PC-3 (cell line): ENCODE measurements around the gene PFKFB3. TPM values are rescaled to one million over a fixed set of nuclear protein-coding genes. Genes with fewer than 3 reads are reported as not detected.

ENCODE experiments used
- ATAC-seq: fragments of 200-7000 bp; cut with Tn5 transposase; 2 replicates; pipeline ENCODE4 v1.9.1; 2020; ENCODE audit warnings: mild to moderate bottlenecking, moderate library complexity
- BruUV-seq: library from RNA; stranded (reverse); fragments of 400-500 nt; replicated peaks from 2 replicates; lab custom pipeline; 2021; lab: Mats Ljungman, UMichigan
- CTCF ChIA-PET: fragments of 300-600 bp; sonication (Branson Sonifier 250); formaldehyde crosslinking; loops from one replicate; lab custom pipeline; 2022; ENCODE audit warnings: antibody characterized with exemption; lab: Charles Lee
- POLR2A ChIA-PET: fragments of 300-600 bp; sonication (Branson Sonifier 250); formaldehyde crosslinking; loops from one replicate; lab custom pipeline; 2022; ENCODE audit warnings: antibody characterized with exemption; ENCODE audit not compliant: unreplicated experiment; lab: Charles Lee
- DNase-seq: peaks from one replicate; pipeline ENCODE4 v3.0.0-alpha.2; 2015
- H2AFZ ChIP-seq: fragments of 300-600 bp; sonication (generic); 2 replicates; pipeline ENCODE4 v1.6.0; 2016; ENCODE audit warnings: antibody characterized with exemption, low read length
- H3F3A ChIP-seq: fragments of 300-600 bp; sonication (generic); one replicate; pipeline ENCODE4 v1.6.0; 2017; ENCODE audit warnings: antibody characterized with exemption, low read length, control low read depth, mild to moderate bottlenecking; ENCODE audit not compliant: unreplicated experiment
- H3K27ac ChIP-seq: fragments of 300-600 bp; sonication (generic); 2 replicates; pipeline ENCODE4 v1.5.1; 2016; ENCODE audit warnings: mild to moderate bottlenecking, low read length
- H3K27me3 ChIP-seq: fragments of 300-600 bp; sonication (generic); 2 replicates; pipeline ENCODE4 v1.6.1; 2016; ENCODE audit warnings: low read length, mixed read lengths
- H3K36me3 ChIP-seq: fragments of 300-600 bp; sonication (generic); 2 replicates; pipeline ENCODE4 v1.6.1; 2016; ENCODE audit warnings: low read depth, mixed run types, low read length, mixed read lengths
- H3K4me1 ChIP-seq: fragments of 300-600 bp; sonication (generic); 2 replicates; pipeline ENCODE4 v1.5.1; 2016; ENCODE audit warnings: low read length; ENCODE audit not compliant: insufficient read depth
- H3K4me2 ChIP-seq: fragments of 300-600 bp; sonication (generic); 2 replicates; pipeline ENCODE4 v1.6.0; 2016; ENCODE audit warnings: low read length
- H3K4me3 ChIP-seq: fragments of 300-600 bp; sonication (generic); 2 replicates; pipeline ENCODE4 v1.5.1; 2016; ENCODE audit warnings: mild to moderate bottlenecking, low read length, mixed read lengths
- H3K79me2 ChIP-seq: fragments of 300-600 bp; sonication (generic); 2 replicates; pipeline ENCODE4 v1.6.1; 2017; ENCODE audit warnings: low read length, mixed read lengths
- H3K9ac ChIP-seq: fragments of 300-600 bp; sonication (generic); 2 replicates; pipeline ENCODE4 v1.6.0; 2016; ENCODE audit warnings: mild to moderate bottlenecking, low read length
- H3K9me2 ChIP-seq: fragments of 300-600 bp; sonication (generic); replicated peaks from 2 replicates; pipeline ENCODE4 v1.6.1; 2016; ENCODE audit warnings: mixed run types, low read length, mixed read lengths
- H3K9me3 ChIP-seq: fragments of 300-600 bp; sonication (generic); 2 replicates; pipeline ENCODE4 v1.6.1; 2016; ENCODE audit warnings: low read length, mixed read lengths
- H4K20me1 ChIP-seq: fragments of 300-600 bp; sonication (generic); 2 replicates; pipeline ENCODE4 v1.6.1; 2016; ENCODE audit warnings: low read length, mixed read lengths
- CTCF ChIP-seq: fragments of 300-600 bp; sonication (generic); conservative IDR thresholded peaks from 2 replicates; pipeline ENCODE4 v1.5.1; 2017; ENCODE audit warnings: antibody characterized with exemption, low read depth, mild to moderate bottlenecking, low read length
- EZH2 ChIP-seq: fragments of 300-600 bp; sonication (generic); IDR thresholded peaks from one replicate; pipeline ENCODE4 v1.6.1; 2017; ENCODE audit warnings: antibody characterized with exemption, mild to moderate bottlenecking, low read length; ENCODE audit not compliant: unreplicated experiment
- EZH2phosphoT487 ChIP-seq: fragments of 300-600 bp; sonication (generic); IDR thresholded peaks from 2 replicates; pipeline ENCODE4 v1.6.1; 2018; ENCODE audit warnings: mild to moderate bottlenecking, antibody characterized with exemption, low read length, borderline replicate concordance
- intact Hi-C: fragments of 100-400 bp; cut with micrococcal nuclease; formaldehyde crosslinking; loops from 2 replicates; pipeline ENCODE4 v1.9.0; 2023
- total RNA-seq: library from RNA; depleted of rRNA; stranded (reverse); fragments of >200 nt; gene quantifications from 2 replicates; pipeline ENCODE4 v1.2.3, GENCODE V29; 2014

The PFKFB3 gene
- total RNA-seq, 1 experiment from 2014 or later, result 19.5 TPM

GRCh38 chr10:6234371-6234770 is 31.6 kb downstream of the PFKFB3 start:
- H3K79me2 ChIP-seq, result no peaks in the 10 kb centered on the region
- ATAC-seq (no peak), DNase-seq (no peak)
- peaks cover 4% of the 10 kb centered on the region; the same call in 1 of the 2 replicates for H3K4me1 ChIP-seq
- no peak overlapping the region for H2AFZ ChIP-seq
- ChIA-PET CTCF (interaction anchor here (0.6 kb wide), 1 partner anchor 168 kb away, joined by 5 read pairs; no protein-coding TSS in a partner anchor), POLR2A (no interaction called here)
- no peak overlapping the region for H3K9ac ChIP-seq
- no peaks in the 10 kb centered on the region for H3F3A ChIP-seq
- H3K9me2 ChIP-seq, result no peaks in the 10 kb centered on the region
- H3K27me3 ChIP-seq, result no peaks in the 10 kb centered on the region
- H4K20me1 ChIP-seq, result no peaks in the 10 kb centered on the region
- no peak overlapping the region for H3K4me2 ChIP-seq
- BruUV-seq, result no TSS peak
- no peak for TF ChIP-seq EZH2
- no peak for TF ChIP-seq EZH2phosphoT487
- TF ChIP-seq CTCF, result no peak
- H3K36me3 ChIP-seq, result no peaks in the 10 kb centered on the region
- intact Hi-C loops, result no loop called here
- no peaks in the 10 kb centered on the region for H3K9me3 ChIP-seq
- H3K4me3 ChIP-seq, result no peak overlapping the region
- no peak overlapping the region for H3K27ac ChIP-seq

- no peak overlapping the region for H2AFZ ChIP-seq
- TF ChIP-seq EZH2 (no peak), EZH2phosphoT487 (no peak), CTCF (no peak)
- no TSS peak for BruUV-seq
- intact Hi-C loops, result no loop called here
- H3K4me3 ChIP-seq, result no peak overlapping the region
- POLR2A ChIA-PET, result no interaction called here
- ATAC-seq, result no peak
- no peaks in the 10 kb centered on the region for H3K9me2 ChIP-seq
- no peak overlapping the region for H3K27ac ChIP-seq
- H3K9ac ChIP-seq, result no peak overlapping the region
- H3K4me2 ChIP-seq, result no peak overlapping the region
- CTCF ChIA-PET, result no interaction called here
- no peaks in the 10 kb centered on the region for H3F3A ChIP-seq
- H3K27me3 ChIP-seq, result no peaks in the 10 kb centered on the region
- no peaks in the 10 kb centered on the region for H3K36me3 ChIP-seq
- no peaks in the 10 kb centered on the region for H4K20me1 ChIP-seq
- no peaks in the 10 kb centered on the region for H3K79me2 ChIP-seq
- no peaks in the 10 kb centered on the region for H3K9me3 ChIP-seq
- DNase-seq, result no peak
- H3K4me1 ChIP-seq, result peaks cover 8% of the 10 kb centered on the region; the same call in 1 of the 2 replicates
Observed at GRCh38 chr10:6236349-6237198, 33.8 kb downstream of the PFKFB3 start.

- POLR2A ChIA-PET, result no interaction called here
- intact Hi-C loops, result no loop called here
- no peak overlapping the region for H3K4me3 ChIP-seq
Observed at GRCh38 chr10:6237199-6237530, 34.4 kb downstream of the PFKFB3 start.

More at GRCh38 chr10:6237199-6237530, 34.4 kb downstream of the PFKFB3 start:
- Histone ChIP-seq H3K79me2 (no peaks in the 10 kb centered on the region), H3K27ac (no peak overlapping the region), H3K36me3 (no peaks in the 10 kb centered on the region), H3F3A (no peaks in the 10 kb centered on the region), H3K4me2 (no peak overlapping the region), H3K9me3 (no peaks in the 10 kb centered on the region), H3K4me1 (peaks cover 8% of the 10 kb centered on the region; the same call in 1 of the 2 replicates), H2AFZ (no peak overlapping the region), H3K27me3 (no peaks in the 10 kb centered on the region), H4K20me1 (no peaks in the 10 kb centered on the region), H3K9me2 (no peaks in the 10 kb centered on the region), H3K9ac (no peak overlapping the region)
- no peak for DNase-seq
- no TSS peak for BruUV-seq
- TF ChIP-seq EZH2phosphoT487 (no peak), CTCF (no peak), EZH2 (no peak)
- no peak for ATAC-seq
- CTCF ChIA-PET, result no interaction called here
